ENCODE measurements around the gene APBB1. TPM values are rescaled to one million over a fixed set of nuclear protein-coding genes. Genes with fewer than 3 reads are reported as not detected.

APBB1 gene
- polyA plus RNA-seq, 1 of the 3 experiments (the other 2 are of a cell fraction), result 35.9 TPM

DNA sequence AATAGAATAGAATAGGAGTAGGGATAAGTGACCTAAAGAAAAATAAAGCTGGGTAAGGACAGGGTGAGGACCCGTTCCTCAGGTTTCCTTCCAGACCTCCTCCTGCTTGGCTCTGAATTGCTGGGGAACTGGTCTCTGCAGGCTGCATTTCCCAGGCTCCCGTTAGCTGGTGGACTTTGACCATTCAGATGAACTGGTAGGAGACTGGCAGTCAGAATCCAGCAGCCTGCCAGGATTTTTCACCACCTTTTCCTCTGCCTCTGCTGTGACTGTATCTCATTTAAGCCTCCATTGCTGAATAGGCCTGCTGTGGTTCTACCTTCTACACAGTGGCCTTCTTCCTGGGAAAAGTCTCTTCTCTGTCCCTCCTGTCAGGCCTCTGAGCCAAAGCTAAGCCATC is 53.2 kb downstream of the APBB1 start:
- Histone ChIP-seq H3K4me3 (ENCODE audit: low read depth in 2 of 2, low read length in 1 of 2) (no peak overlapping the region), H2AFZ (ENCODE audit: low read depth) (no peak overlapping the region), H3K79me2 (ENCODE audit: insufficient read depth) (no peaks in the 10 kb centered on the region), H3K36me3 (replicated peaks in 1 of 2; ENCODE audit: control insufficient read depth in 1 of 2, insufficient read depth in 2 of 2, low read length in 1 of 2) (no peaks in the 10 kb centered on the region), H4K20me1 (ENCODE audit: insufficient read depth) (no peaks in the 10 kb centered on the region), H3K9me3 (no peaks in the 10 kb centered on the region), H3F3A (replicated peaks; ENCODE audit: insufficient read depth) (no peaks in the 10 kb centered on the region), H3K9ac (no peak overlapping the region), H3K27ac (ENCODE audit: low read depth in 2 of 2, low read length in 1 of 2) (no peak overlapping the region), H3K27me3 (ENCODE audit: insufficient read depth) (no peaks in the 10 kb centered on the region; the same call in 1 of the 2 replicates), H3K9me2 (no peaks in the 10 kb centered on the region), H3K4me2 (no peak overlapping the region), H3K4me1 (ENCODE audit: control insufficient read depth in 1 of 2, insufficient read depth in 2 of 2, low read depth in 1 of 2, low read length in 1 of 2) (no peaks in the 10 kb centered on the region)
- no peak for TF ChIP-seq USF2 (IDR thresholded peaks at IDR 0.05; ENCODE audit: borderline replicate concordance, low read depth, low read length)
- no peak for TF ChIP-seq NRF1 (IDR thresholded peaks at IDR 0.05; ENCODE audit: low read depth, low read length)
- no peak for TF ChIP-seq GABPA (IDR thresholded peaks at IDR 0.05; ENCODE audit: low read depth)
- no peak for TF ChIP-seq JUND (IDR thresholded peaks at IDR 0.05)
- no peak for TF ChIP-seq MEF2A (IDR thresholded peaks at IDR 0.05; ENCODE audit: borderline replicate concordance, low read depth)
- no peak for TF ChIP-seq ZBTB33 (IDR thresholded peaks at IDR 0.05; ENCODE audit: borderline replicate concordance, low read depth)
- no peak for TF ChIP-seq FOSL2 (IDR thresholded peaks at IDR 0.05; ENCODE audit: borderline replicate concordance, low read depth)
- TF ChIP-seq EZH2phosphoT487 (IDR thresholded peaks at IDR 0.05; ENCODE audit: borderline replicate concordance, low read depth), result no peak
- TF ChIP-seq CHD2 (IDR thresholded peaks at IDR 0.05; ENCODE audit: low read length, partially characterized antibody), result no peak
- TF ChIP-seq REST (IDR thresholded peaks at IDR 0.05; ENCODE audit: low read depth, low read length), result no peak
- TF ChIP-seq RCOR1 (IDR thresholded peaks at IDR 0.05; ENCODE audit: low read length), result no peak
- ChIA-PET POLR2A (no interaction called here), CTCF (interaction anchor here (5.7 to 5.8 kb wide), 2 partner anchors 12 to 14 kb away, joined by 64 to 114 read pairs; no protein-coding TSS in a partner anchor)
- DNase-seq, result no peak
- 32% methylated on average over 2 of the region's 2 CpGs for WGBS (ENCODE audit: low lambda C conversion rate)

All from SK-N-SH (cell line).